Measurements from ENCODE around the gene EIF2D. TPM values are rescaled to one million over a fixed set of nuclear protein-coding genes. Genes with fewer than 3 reads are reported as not detected.

EIF2D gene
- total and polyA plus RNA-seq, 9 of the 15 experiments (the other 6 are each of a cell fraction or from before 2014, with no cell fraction given), result 81.1 to 138 (median 93.9) TPM

DNA sequence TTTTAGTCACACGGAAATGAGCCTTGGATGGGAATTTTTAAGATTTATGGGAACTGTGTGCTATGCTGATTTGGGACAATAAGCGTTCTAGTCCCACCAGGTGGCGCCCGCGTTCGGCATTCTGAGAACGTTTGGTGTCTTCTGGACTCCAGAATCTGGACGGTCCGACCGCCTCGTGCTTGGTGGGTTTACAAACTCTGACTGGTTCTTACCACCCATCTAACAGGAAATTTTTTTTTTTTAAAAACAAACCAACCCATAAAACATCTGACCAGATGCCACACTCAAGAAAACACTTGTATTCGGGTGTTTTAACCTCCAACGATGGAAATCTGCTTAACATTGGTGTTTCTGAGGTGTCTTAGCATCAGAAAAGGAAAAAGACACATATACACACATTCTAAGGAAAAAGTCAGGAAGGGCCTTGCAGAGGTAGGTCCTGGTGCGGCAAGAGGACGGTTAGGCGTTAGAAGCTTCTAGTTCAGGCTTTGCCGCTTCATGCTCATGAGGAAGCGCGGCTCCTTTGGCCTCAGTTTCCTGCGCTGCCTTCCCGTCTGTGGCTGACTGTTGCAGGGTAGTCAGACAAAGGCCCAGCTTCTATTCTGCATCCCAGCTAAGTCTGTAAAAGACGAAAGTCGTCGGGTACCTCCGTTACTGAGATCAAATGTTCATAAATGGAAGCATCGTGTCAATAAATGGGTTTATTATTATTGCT, 22.3 kb upstream of the EIF2D start (continued):
- TF ChIP-seq MCM5 (IDR thresholded peaks at IDR 0.05; ENCODE audit: low read depth), result no peak
- no peak for TF ChIP-seq ZZZ3 (IDR thresholded peaks at IDR 0.05)
- TF ChIP-seq ZC3H4 (CRISPR knock-in tag; IDR thresholded peaks at IDR 0.05; ENCODE audit: borderline replicate concordance), result peak; percentile 87; the same call in 1 of the 2 replicates
- TF ChIP-seq, protein P1, sequence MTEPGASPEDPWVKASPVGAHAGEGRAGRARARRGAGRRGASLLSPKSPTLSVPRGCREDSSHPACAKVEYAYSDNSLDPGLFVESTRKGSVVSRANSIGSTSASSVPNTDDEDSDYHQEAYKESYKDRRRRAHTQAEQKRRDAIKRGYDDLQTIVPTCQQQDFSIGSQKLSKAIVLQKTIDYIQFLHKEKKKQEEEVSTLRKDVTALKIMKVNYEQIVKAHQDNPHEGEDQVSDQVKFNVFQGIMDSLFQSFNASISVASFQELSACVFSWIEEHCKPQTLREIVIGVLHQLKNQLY (CRISPR knock-in tag; conservative IDR thresholded peaks at IDR 0.05), result no peak
- TF ChIP-seq, protein P2, sequence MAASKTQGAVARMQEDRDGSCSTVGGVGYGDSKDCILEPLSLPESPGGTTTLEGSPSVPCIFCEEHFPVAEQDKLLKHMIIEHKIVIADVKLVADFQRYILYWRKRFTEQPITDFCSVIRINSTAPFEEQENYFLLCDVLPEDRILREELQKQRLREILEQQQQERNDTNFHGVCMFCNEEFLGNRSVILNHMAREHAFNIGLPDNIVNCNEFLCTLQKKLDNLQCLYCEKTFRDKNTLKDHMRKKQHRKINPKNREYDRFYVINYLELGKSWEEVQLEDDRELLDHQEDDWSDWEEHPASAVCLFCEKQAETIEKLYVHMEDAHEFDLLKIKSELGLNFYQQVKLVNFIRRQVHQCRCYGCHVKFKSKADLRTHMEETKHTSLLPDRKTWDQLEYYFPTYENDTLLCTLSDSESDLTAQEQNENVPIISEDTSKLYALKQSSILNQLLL (CRISPR knock-in tag; IDR thresholded peaks at IDR 0.05; ENCODE audit: borderline replicate concordance), result no peak
- TF ChIP-seq SIN3B (IDR thresholded peaks at IDR 0.05; ENCODE audit: low read depth), result no peak
- TF ChIP-seq REST (IDR thresholded peaks at IDR 0.05; ENCODE audit: borderline replicate concordance), result peak; percentile 92
- no peak for TF ChIP-seq REST (CRISPR knock-in tag; IDR thresholded peaks at IDR 0.05; ENCODE audit: low read depth)
- TF ChIP-seq ZNF253 (CRISPR knock-in tag; conservative IDR thresholded peaks at IDR 0.05), result 0 out of 2 replicates have a peak, but pooled peaks have one; percentile 26
- peak in 1 of 2 experiments; percentile 26; a peak in 1 of 4 replicates for TF ChIP-seq TEAD1 (CRISPR knock-in tag; IDR thresholded peaks at IDR 0.05)
- no peak for TF ChIP-seq XRCC3 (IDR thresholded peaks at IDR 0.05)
- no peak for TF ChIP-seq MAFG (tag; conservative IDR thresholded peaks at IDR 0.05)
- TF ChIP-seq, protein P3, sequence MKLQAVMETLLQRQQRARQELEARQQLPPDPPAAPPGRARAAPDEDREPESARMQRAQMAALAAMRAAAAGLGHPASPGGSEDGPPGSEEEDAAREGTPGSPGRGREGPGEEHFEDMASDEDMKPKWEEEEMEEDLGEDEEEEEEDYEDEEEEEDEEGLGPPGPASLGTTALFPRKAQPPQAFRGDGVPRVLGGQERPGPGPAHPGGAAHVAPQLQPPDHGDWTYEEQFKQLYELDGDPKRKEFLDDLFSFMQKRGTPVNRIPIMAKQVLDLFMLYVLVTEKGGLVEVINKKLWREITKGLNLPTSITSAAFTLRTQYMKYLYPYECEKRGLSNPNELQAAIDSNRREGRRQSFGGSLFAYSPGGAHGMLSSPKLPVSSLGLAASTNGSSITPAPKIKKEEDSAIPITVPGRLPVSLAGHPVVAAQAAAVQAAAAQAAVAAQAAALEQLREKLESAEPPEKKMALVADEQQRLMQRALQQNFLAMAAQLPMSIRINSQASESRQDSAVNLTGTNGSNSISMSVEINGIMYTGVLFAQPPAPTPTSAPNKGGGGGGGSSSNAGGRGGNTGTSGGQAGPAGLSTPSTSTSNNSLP (IDR thresholded peaks at IDR 0.05; ENCODE audit: borderline replicate concordance, low read depth, low read length), result no peak
- TF ChIP-seq, protein P4, sequence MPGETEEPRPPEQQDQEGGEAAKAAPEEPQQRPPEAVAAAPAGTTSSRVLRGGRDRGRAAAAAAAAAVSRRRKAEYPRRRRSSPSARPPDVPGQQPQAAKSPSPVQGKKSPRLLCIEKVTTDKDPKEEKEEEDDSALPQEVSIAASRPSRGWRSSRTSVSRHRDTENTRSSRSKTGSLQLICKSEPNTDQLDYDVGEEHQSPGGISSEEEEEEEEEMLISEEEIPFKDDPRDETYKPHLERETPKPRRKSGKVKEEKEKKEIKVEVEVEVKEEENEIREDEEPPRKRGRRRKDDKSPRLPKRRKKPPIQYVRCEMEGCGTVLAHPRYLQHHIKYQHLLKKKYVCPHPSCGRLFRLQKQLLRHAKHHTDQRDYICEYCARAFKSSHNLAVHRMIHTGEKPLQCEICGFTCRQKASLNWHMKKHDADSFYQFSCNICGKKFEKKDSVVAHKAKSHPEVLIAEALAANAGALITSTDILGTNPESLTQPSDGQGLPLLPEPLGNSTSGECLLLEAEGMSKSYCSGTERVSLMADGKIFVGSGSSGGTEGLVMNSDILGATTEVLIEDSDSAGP (CRISPR knock-in tag; IDR thresholded peaks at IDR 0.05), result no peak
